ENCODE results near the gene ITIH5. TPM values are rescaled to one million over a fixed set of nuclear protein-coding genes. Genes with fewer than 3 reads are reported as not detected.

ITIH5 gene
- polyA plus RNA-seq, 1 experiment, result 10.3 TPM

- ChIA-PET POLR2A (no interaction called here), CTCF (interaction anchor here (0.9 kb wide), 1 partner anchor 140 kb away, joined by 3 read pairs; no protein-coding TSS in a partner anchor)
- no peak for TF ChIP-seq CTCF (IDR thresholded peaks at IDR 0.05; ENCODE audit: insufficient read depth, low read depth, low read length)
- no peak for DNase-seq (ENCODE audit: low read depth)
- H3K36me3 ChIP-seq (ENCODE audit: control insufficient read depth, insufficient read depth, low read length), result no peaks in the 10 kb centered on the region
- H3K27me3 ChIP-seq (ENCODE audit: control insufficient read depth, insufficient read depth, low read length), result no peaks in the 10 kb centered on the region
- no peak overlapping the region for H3K4me3 ChIP-seq (ENCODE audit: low read depth, low read length)
These were observed 120.3 kb downstream of the ITIH5 start for GRCh38 chr10:7546385-7546967.

- no peak for DNase-seq (ENCODE audit: low read depth)
- H3K4me3 ChIP-seq (ENCODE audit: low read depth, low read length), result no peak overlapping the region
- no peaks in the 10 kb centered on the region for H3K27me3 ChIP-seq (ENCODE audit: control insufficient read depth, insufficient read depth, low read length)
- CTCF ChIA-PET, result no interaction called here
- TF ChIP-seq CTCF (IDR thresholded peaks at IDR 0.05; ENCODE audit: insufficient read depth, low read depth, low read length), result no peak
- POLR2A ChIA-PET, result no interaction called here
- no peaks in the 10 kb centered on the region for H3K36me3 ChIP-seq (ENCODE audit: control insufficient read depth, insufficient read depth, low read length)
These were observed 121.0 kb downstream of the ITIH5 start for GRCh38 chr10:7545792-7546191.

GRCh38 chr10:7545261-7545660 lies 121.5 kb downstream of the ITIH5 start:
- DNase-seq (ENCODE audit: low read depth), result no peak
- no peak overlapping the region for H3K4me3 ChIP-seq (ENCODE audit: low read depth, low read length)
- no peak for TF ChIP-seq CTCF (IDR thresholded peaks at IDR 0.05; ENCODE audit: insufficient read depth, low read depth, low read length)
- POLR2A ChIA-PET, result no interaction called here
- no peaks in the 10 kb centered on the region for H3K36me3 ChIP-seq (ENCODE audit: control insufficient read depth, insufficient read depth, low read length)
- CTCF ChIA-PET, result no interaction called here
- H3K27me3 ChIP-seq (ENCODE audit: control insufficient read depth, insufficient read depth, low read length), result no peaks in the 10 kb centered on the region

- no peak for TF ChIP-seq CTCF (IDR thresholded peaks at IDR 0.05; ENCODE audit: insufficient read depth, low read depth, low read length)
- POLR2A ChIA-PET, result no interaction called here
- Histone ChIP-seq H3K4me3 (ENCODE audit: low read depth, low read length) (no peak overlapping the region), H3K27me3 (ENCODE audit: control insufficient read depth, insufficient read depth, low read length) (no peaks in the 10 kb centered on the region), H3K36me3 (ENCODE audit: control insufficient read depth, insufficient read depth, low read length) (no peaks in the 10 kb centered on the region)
- CTCF ChIA-PET, result interaction anchor here (1.0 kb wide), 2 partner anchors 11 to 143 kb away, joined by 3 read pairs; no protein-coding TSS in a partner anchor
- DNase-seq (ENCODE audit: low read depth), result no peak
These were observed 122.6 kb downstream of the ITIH5 start for GRCh38 chr10:7544203-7544602.

DNA sequence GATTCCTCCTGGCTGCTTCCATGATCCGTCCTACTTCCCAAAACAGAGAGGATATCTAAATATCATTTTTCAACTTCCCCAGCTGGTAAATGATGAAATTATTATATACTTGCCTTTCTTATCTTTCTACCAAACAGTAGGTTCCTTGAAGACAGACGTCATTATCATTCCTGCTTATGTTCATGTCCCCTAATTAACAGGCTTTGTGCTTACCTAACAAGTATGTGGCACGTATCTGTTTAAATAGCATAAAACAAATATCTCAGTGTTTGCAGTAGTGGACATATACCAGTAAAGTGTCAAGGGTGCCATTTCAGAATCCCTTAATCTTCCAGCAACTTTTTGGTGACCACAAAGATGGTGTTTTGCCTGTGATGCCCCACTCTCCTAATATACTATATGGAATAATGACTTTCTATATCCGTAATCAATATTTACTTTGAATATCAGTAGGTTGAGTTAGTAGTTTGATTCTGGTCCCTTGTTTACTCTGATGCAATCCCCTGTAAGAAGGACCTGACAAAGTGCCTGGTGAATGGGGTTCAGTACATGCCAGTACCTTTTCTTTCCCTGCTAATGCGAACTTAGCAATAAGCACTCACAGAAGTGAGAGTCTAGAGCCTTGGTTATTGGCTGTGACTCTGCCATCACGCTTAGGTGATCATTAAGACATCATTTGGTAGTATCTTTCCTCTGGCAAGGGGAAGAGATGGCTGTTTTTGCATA lies 124.4 kb downstream of the ITIH5 start:
- H3K36me3 ChIP-seq (ENCODE audit: control insufficient read depth, insufficient read depth, low read length), result no peaks in the 10 kb centered on the region
- POLR2A ChIA-PET, result no interaction called here
- CTCF ChIA-PET, result no interaction called here
- no peak overlapping the region for H3K4me3 ChIP-seq (ENCODE audit: low read depth, low read length)
- no peaks in the 10 kb centered on the region for H3K27me3 ChIP-seq (ENCODE audit: control insufficient read depth, insufficient read depth, low read length)
- no peak for TF ChIP-seq CTCF (IDR thresholded peaks at IDR 0.05; ENCODE audit: insufficient read depth, low read depth, low read length)
- DNase-seq (ENCODE audit: low read depth), result no peak

Measured in BJ (cell line).